NB4 (cell line): ENCODE results near the gene PITX1.

Experiments
- DNase-seq: peaks from one replicate; pipeline ENCODE4 v3.0.0; 2010; ENCODE audit warnings: low read depth
- H3K4me3 ChIP-seq: one replicate; pipeline ENCODE4 v1.5.1; 2011; ENCODE audit warnings: mild to moderate bottlenecking, low read depth, low read length, moderate library complexity
- MAX ChIP-seq: IDR thresholded peaks from 2 replicates; pipeline ENCODE4 v1.6.1; 2011; ENCODE audit warnings: low read depth, low read length
- MYC ChIP-seq: IDR thresholded peaks from 2 replicates; pipeline ENCODE4 v1.6.1; 2011; ENCODE audit warnings: low read depth, low read length
- POLR2A ChIP-seq: IDR thresholded peaks from 2 replicates; pipeline ENCODE4 v1.6.1; 2011; ENCODE audit warnings: mild to moderate bottlenecking; ENCODE audit not compliant: insufficient read length; ENCODE audit errors: extremely low read depth
- TF ChIP-seq, protein P1 (sequence below): IDR thresholded peaks from one replicate; pipeline ENCODE4 v1.5.1; 2012; ENCODE audit warnings: low read depth, low read length

Gene PITX1

GRCh38 chr5:135027697-135028615 is 6.1 kb downstream of the PITX1 start:
- DNase-seq = no peak
- no peak overlapping the region for H3K4me3 ChIP-seq
- no peak for TF ChIP-seq MAX
- TF ChIP-seq POLR2A = no peak
- no peak for TF ChIP-seq MYC
- TF ChIP-seq, protein P1, sequence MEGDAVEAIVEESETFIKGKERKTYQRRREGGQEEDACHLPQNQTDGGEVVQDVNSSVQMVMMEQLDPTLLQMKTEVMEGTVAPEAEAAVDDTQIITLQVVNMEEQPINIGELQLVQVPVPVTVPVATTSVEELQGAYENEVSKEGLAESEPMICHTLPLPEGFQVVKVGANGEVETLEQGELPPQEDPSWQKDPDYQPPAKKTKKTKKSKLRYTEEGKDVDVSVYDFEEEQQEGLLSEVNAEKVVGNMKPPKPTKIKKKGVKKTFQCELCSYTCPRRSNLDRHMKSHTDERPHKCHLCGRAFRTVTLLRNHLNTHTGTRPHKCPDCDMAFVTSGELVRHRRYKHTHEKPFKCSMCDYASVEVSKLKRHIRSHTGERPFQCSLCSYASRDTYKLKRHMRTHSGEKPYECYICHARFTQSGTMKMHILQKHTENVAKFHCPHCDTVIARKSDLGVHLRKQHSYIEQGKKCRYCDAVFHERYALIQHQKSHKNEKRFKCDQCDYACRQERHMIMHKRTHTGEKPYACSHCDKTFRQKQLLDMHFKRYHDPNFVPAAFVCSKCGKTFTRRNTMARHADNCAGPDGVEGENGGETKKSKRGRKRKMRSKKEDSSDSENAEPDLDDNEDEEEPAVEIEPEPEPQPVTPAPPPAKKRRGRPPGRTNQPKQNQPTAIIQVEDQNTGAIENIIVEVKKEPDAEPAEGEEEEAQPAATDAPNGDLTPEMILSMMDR = no peak

- TF ChIP-seq MAX = no peak
- TF ChIP-seq MYC = no peak
- TF ChIP-seq, protein P1 = no peak
- TF ChIP-seq POLR2A = no peak
- no peak for DNase-seq
- no peak overlapping the region for H3K4me3 ChIP-seq
Measured at GRCh38 chr5:135027266-135027696, 6.7 kb downstream of the PITX1 start.

GRCh38 chr5:135026645-135027265 is 7.3 kb downstream of the PITX1 start:
- TF ChIP-seq, protein P1 = no peak
- no peak for TF ChIP-seq MYC
- DNase-seq = no peak
- H3K4me3 ChIP-seq = no peak overlapping the region

GRCh38 chr5:135025730-135026644 is 8.0 kb downstream of the PITX1 start:
- DNase-seq = no peak
- TF ChIP-seq, protein P1 = no peak
- no peak for TF ChIP-seq MYC
- TF ChIP-seq POLR2A = no peak
- H3K4me3 ChIP-seq = no peak overlapping the region

DNA sequence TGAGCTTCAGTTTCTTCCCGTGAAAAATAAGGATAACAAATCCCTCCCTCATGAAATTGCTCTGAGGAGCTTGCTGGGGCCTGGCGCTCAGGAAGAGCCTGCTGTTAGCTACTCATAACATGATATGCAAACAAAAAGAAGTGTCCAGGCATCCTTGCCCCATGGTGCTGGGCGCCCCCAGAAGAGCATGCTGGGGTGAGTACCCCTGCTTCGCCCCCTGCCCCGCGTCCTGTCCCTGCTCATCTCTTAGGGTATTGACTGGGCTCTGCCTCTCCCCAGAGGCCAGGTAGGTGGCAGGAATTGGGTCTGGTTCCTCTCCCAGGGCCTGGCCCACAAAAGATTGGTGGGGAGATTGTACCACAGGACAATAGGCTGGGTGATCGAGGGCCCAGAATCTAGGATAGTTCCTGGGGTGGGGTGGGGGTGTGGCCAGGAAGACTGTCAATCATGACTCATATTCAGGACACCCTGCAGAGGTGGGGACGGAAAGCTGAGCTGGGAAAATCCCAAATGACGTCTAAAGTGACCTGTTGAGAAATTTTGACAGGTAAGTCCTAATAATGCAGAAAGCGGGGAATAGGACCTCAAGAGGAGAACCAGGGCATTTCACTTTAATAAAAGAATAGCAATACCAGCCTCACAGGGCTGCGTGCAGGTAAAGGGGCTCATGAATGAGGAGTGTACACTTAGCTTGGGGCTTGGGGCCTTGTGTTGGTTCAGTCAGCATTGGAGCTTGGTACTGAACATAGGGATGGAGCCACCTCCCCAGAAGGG is 8.9 kb downstream of the PITX1 start:
- no peak overlapping the region for H3K4me3 ChIP-seq
- TF ChIP-seq MAX = no peak
- TF ChIP-seq, protein P1 = no peak
- TF ChIP-seq MYC = no peak
- TF ChIP-seq POLR2A = no peak
- no peak for DNase-seq
